ENCODE measurements around the gene WWOX. TPM values are rescaled to one million over a fixed set of nuclear protein-coding genes. Genes with fewer than 3 reads are reported as not detected.

Gene WWOX
- total RNA-seq, 2 experiments from 2014 or later, result 19.1 to 23.7 TPM

- no peaks in the 10 kb centered on the region for H3K9me3 Mint-ChIP-seq
- CTCF ChIA-PET, result interaction anchor here (1.0 kb wide), 1 partner anchor 34 kb away, joined by 3 read pairs; no protein-coding TSS in a partner anchor
- intact Hi-C loops (cut with micrococcal nuclease), result no loop called here
- no peak overlapping the region for H3K4me3 Mint-ChIP-seq
- POLR2A ChIA-PET, result no interaction called here
- no peak overlapping the region for H3K27ac Mint-ChIP-seq
- DNase-seq (no peak), ATAC-seq (no peak)
- H3K27me3 Mint-ChIP-seq, result no peaks in the 10 kb centered on the region
- H3K4me1 Mint-ChIP-seq (ENCODE audit: low read depth), result no peaks in the 10 kb centered on the region
- TF ChIP-seq CTCF (IDR thresholded peaks at IDR 0.05), result no peak
- H3K36me3 Mint-ChIP-seq (ENCODE audit: low read depth), result no peaks in the 10 kb centered on the region
These were observed 119.6 kb downstream of the WWOX start for GRCh38 chr16:78218856-78219651.

- Mint-ChIP-seq H3K36me3 (ENCODE audit: low read depth) (no peaks in the 10 kb centered on the region), H3K9me3 (no peaks in the 10 kb centered on the region), H3K4me1 (ENCODE audit: low read depth) (no peaks in the 10 kb centered on the region), H3K4me3 (no peak overlapping the region), H3K27me3 (no peaks in the 10 kb centered on the region), H3K27ac (no peak overlapping the region)
- DNase-seq, result no peak
- ATAC-seq, result no peak
- POLR2A ChIA-PET, result interaction anchor here (0.7 kb wide), 1 partner anchor 9 kb away, joined by 4 read pairs; no protein-coding TSS in a partner anchor
- CTCF ChIA-PET, result interaction anchor here (0.6 to 1.1 kb wide), 3 partner anchors 11 to 97 kb away, joined by 4 to 5 read pairs (median 4); no protein-coding TSS in a partner anchor
- no peak for TF ChIP-seq CTCF (IDR thresholded peaks at IDR 0.05)
- intact Hi-C loops (cut with micrococcal nuclease), result no loop called here
These were observed 121.1 kb downstream of the WWOX start for GRCh38 chr16:78220571-78220970.

- Mint-ChIP-seq H3K9me3 (no peaks in the 10 kb centered on the region), H3K36me3 (ENCODE audit: low read depth) (no peaks in the 10 kb centered on the region), H3K4me1 (ENCODE audit: low read depth) (no peaks in the 10 kb centered on the region), H3K4me3 (no peak overlapping the region), H3K27ac (no peak overlapping the region), H3K27me3 (no peaks in the 10 kb centered on the region)
- no peak for TF ChIP-seq CTCF (IDR thresholded peaks at IDR 0.05)
- intact Hi-C loops (cut with micrococcal nuclease), result no loop called here
- ATAC-seq, result no peak
- ChIA-PET POLR2A (no interaction called here), CTCF (no interaction called here)
- no peak for DNase-seq
These were observed 122.4 kb downstream of the WWOX start for GRCh38 chr16:78221892-78222291.

GRCh38 chr16:78224342-78224741 lies 124.9 kb downstream of the WWOX start:
- POLR2A ChIA-PET, result no interaction called here
- no peaks in the 10 kb centered on the region for H3K36me3 Mint-ChIP-seq (ENCODE audit: low read depth)
- H3K4me3 Mint-ChIP-seq, result no peak overlapping the region
- no peaks in the 10 kb centered on the region for H3K27me3 Mint-ChIP-seq
- intact Hi-C loops (cut with micrococcal nuclease), result no loop called here
- no peak overlapping the region for H3K27ac Mint-ChIP-seq
- CTCF ChIA-PET, result interaction anchor here (1.4 kb wide), 1 partner anchor 11 kb away, joined by 3 read pairs; no protein-coding TSS in a partner anchor
- H3K4me1 Mint-ChIP-seq (ENCODE audit: low read depth), result no peaks in the 10 kb centered on the region
- H3K9me3 Mint-ChIP-seq, result no peaks in the 10 kb centered on the region
- ATAC-seq (no peak), DNase-seq (no peak)
- no peak for TF ChIP-seq CTCF (IDR thresholded peaks at IDR 0.05)

- CTCF ChIA-PET, result no interaction called here
- no peak overlapping the region for H3K4me3 Mint-ChIP-seq
- H3K36me3 Mint-ChIP-seq (ENCODE audit: low read depth), result no peaks in the 10 kb centered on the region
- no peaks in the 10 kb centered on the region for H3K4me1 Mint-ChIP-seq (ENCODE audit: low read depth)
- DNase-seq, result no peak
- no peak for TF ChIP-seq CTCF (IDR thresholded peaks at IDR 0.05)
- POLR2A ChIA-PET, result no interaction called here
- intact Hi-C loops (cut with micrococcal nuclease), result no loop called here
- no peak for ATAC-seq
- H3K27me3 Mint-ChIP-seq, result no peaks in the 10 kb centered on the region
- H3K27ac Mint-ChIP-seq, result no peak overlapping the region
- no peaks in the 10 kb centered on the region for H3K9me3 Mint-ChIP-seq
These were observed 126.5 kb downstream of the WWOX start for GRCh38 chr16:78225919-78226318.

Data from activated CD8-positive, alpha-beta T cell treated with anti-CD3 and anti-CD28 coated beads for 36 hours (primary cell).